Astrocyte (in vitro differentiated cells and primary cell): ENCODE results near the gene AVPR1B. TPM values are rescaled to one million over a fixed set of nuclear protein-coding genes. Genes with fewer than 3 reads are reported as not detected.

Source experiments
- DNase-seq: peaks from one replicate; pipeline ENCODE4 v3.0.0-alpha.2; 2010; ENCODE audit warnings: low read depth
- FAIRE-seq: peaks from 2 replicates; lab custom pipeline; 2011; peaks lifted over from hg19 to GRCh38; lab: Jason Lieb, UNC
- H2AFZ ChIP-seq: 2 replicates; pipeline ENCODE4 v1.6.0; 2012; ENCODE audit warnings: low read depth, low read length, inconsistent platforms
- H3K27ac ChIP-seq: 2 replicates; pipeline ENCODE4 v1.5.1; 2011; ENCODE audit warnings: low read depth, low read length, inconsistent platforms
- H3K27me3 ChIP-seq: 2 replicates; pipeline ENCODE4 v1.6.0; 2011; ENCODE audit warnings: low read length, inconsistent platforms; ENCODE audit not compliant: insufficient read depth
- H3K36me3 ChIP-seq: 2 replicates; pipeline ENCODE4 v1.5.1; 2011; ENCODE audit warnings: low read length, inconsistent platforms; ENCODE audit not compliant: insufficient read depth
- H3K4me1 ChIP-seq: 2 replicates; pipeline ENCODE4 v1.5.1; 2011; ENCODE audit warnings: low read length, inconsistent platforms; ENCODE audit not compliant: insufficient read depth
- H3K4me2 ChIP-seq: 2 replicates; pipeline ENCODE4 v1.6.0; 2012; ENCODE audit warnings: low read length, inconsistent platforms
- H3K4me3 ChIP-seq: 2 replicates; pipeline ENCODE4 v1.5.1; 2011; ENCODE audit warnings: low read depth, mild to moderate bottlenecking, low read length, inconsistent platforms; ENCODE audit not compliant: insufficient read depth
- H3K79me2 ChIP-seq: 2 replicates; pipeline ENCODE4 v1.6.0; 2012; ENCODE audit warnings: mild to moderate bottlenecking, low read length, inconsistent platforms; ENCODE audit not compliant: insufficient read depth
- H3K9ac ChIP-seq: 2 replicates; pipeline ENCODE4 v1.6.0; 2012; ENCODE audit warnings: mild to moderate bottlenecking, low read length, inconsistent platforms
- H3K9me3 ChIP-seq: 2 replicates; pipeline ENCODE4 v1.5.1; 2012; ENCODE audit warnings: low read depth, mild to moderate bottlenecking, low read length, inconsistent platforms; ENCODE audit not compliant: insufficient read depth
- H4K20me1 ChIP-seq: 2 replicates; pipeline ENCODE4 v1.6.0; 2012; ENCODE audit warnings: low read length, inconsistent platforms; ENCODE audit not compliant: insufficient read depth
- H3K27ac Mint-ChIP-seq: one replicate; pipeline ENCODE4 v1.8.0; 2021; ENCODE audit warnings: mild to moderate bottlenecking, mixed read lengths; ENCODE audit not compliant: unreplicated experiment
- H3K27me3 Mint-ChIP-seq: one replicate; pipeline ENCODE4 v1.8.0; 2021; ENCODE audit warnings: low read depth, mixed read lengths; ENCODE audit not compliant: unreplicated experiment
- H3K36me3 Mint-ChIP-seq: one replicate; pipeline ENCODE4 v1.8.0; 2021; ENCODE audit warnings: low read depth, mixed read lengths; ENCODE audit not compliant: unreplicated experiment
- H3K4me1 Mint-ChIP-seq: one replicate; pipeline ENCODE4 v1.8.0; 2021; ENCODE audit warnings: low read depth, mixed read lengths; ENCODE audit not compliant: unreplicated experiment
- H3K4me3 Mint-ChIP-seq: one replicate; pipeline ENCODE4 v1.8.0; 2021; ENCODE audit warnings: mild to moderate bottlenecking, moderate library complexity, mixed read lengths; ENCODE audit not compliant: unreplicated experiment
- H3K9me3 Mint-ChIP-seq: one replicate; pipeline ENCODE4 v1.8.0; 2021; ENCODE audit warnings: mild to moderate bottlenecking, mixed read lengths; ENCODE audit not compliant: unreplicated experiment
- EZH2 ChIP-seq: IDR thresholded peaks from 2 replicates; pipeline ENCODE4 v1.6.1; 2012; ENCODE audit warnings: mild to moderate bottlenecking, low read length, inconsistent platforms; ENCODE audit not compliant: insufficient read depth
- total RNA-seq: library from RNA; stranded (reverse); gene quantifications from 2 replicates; pipeline ENCODE4 v1.2.1, GENCODE V29; 2021
- TF ChIP-seq, protein P1 (sequence below): IDR thresholded peaks from 2 replicates; pipeline ENCODE4 v1.5.1; 2011; ENCODE audit warnings: low read depth, mild to moderate bottlenecking, inconsistent platforms, low read length, moderate library complexity; ENCODE audit not compliant: insufficient read depth

AVPR1B gene
- total RNA-seq, 1 donor from 2014 or later: not detected

DNA sequence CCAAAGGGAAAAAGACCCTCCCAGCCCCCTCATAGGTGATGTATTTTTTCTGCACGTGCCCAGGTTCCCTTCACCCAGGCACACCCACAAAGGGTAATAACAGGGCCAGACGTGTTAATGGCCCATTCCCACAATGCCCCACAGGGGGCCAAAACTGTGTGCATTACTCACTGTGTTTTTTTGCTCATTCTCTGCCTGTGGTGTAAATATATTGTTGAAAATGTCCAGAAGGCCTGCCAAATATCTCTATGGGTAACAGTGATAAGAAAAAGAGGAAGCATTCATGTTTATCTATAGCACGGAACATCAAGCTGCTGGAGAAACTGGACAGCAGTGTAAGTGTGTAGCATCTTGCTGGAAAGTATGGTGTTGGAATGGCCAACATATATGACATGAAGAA lies 42.3 kb downstream of the AVPR1B start:
- Histone ChIP-seq H3K27me3 (no peaks in the 10 kb centered on the region), H2AFZ (no peak overlapping the region), H3K79me2 (no peaks in the 10 kb centered on the region), H3K36me3 (no peaks in the 10 kb centered on the region), H3K4me1 (no peaks in the 10 kb centered on the region), H3K9me3 (no peaks in the 10 kb centered on the region), H3K4me3 (no peak overlapping the region), H3K4me2 (no peak overlapping the region), H3K9ac (no peak overlapping the region), H4K20me1 (no peaks in the 10 kb centered on the region), H3K27ac (no peak overlapping the region)
- Mint-ChIP-seq H3K27ac (no peak overlapping the region), H3K4me1 (peaks cover 3% of the 10 kb centered on the region), H3K36me3 (no peaks in the 10 kb centered on the region), H3K27me3 (peaks cover 12% of the 10 kb centered on the region), H3K4me3 (no peak overlapping the region), H3K9me3 (no peaks in the 10 kb centered on the region)
- no peak for TF ChIP-seq EZH2
- TF ChIP-seq, protein P1, sequence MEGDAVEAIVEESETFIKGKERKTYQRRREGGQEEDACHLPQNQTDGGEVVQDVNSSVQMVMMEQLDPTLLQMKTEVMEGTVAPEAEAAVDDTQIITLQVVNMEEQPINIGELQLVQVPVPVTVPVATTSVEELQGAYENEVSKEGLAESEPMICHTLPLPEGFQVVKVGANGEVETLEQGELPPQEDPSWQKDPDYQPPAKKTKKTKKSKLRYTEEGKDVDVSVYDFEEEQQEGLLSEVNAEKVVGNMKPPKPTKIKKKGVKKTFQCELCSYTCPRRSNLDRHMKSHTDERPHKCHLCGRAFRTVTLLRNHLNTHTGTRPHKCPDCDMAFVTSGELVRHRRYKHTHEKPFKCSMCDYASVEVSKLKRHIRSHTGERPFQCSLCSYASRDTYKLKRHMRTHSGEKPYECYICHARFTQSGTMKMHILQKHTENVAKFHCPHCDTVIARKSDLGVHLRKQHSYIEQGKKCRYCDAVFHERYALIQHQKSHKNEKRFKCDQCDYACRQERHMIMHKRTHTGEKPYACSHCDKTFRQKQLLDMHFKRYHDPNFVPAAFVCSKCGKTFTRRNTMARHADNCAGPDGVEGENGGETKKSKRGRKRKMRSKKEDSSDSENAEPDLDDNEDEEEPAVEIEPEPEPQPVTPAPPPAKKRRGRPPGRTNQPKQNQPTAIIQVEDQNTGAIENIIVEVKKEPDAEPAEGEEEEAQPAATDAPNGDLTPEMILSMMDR: no peak
- FAIRE-seq (no peak), DNase-seq (no peak)

DNA sequence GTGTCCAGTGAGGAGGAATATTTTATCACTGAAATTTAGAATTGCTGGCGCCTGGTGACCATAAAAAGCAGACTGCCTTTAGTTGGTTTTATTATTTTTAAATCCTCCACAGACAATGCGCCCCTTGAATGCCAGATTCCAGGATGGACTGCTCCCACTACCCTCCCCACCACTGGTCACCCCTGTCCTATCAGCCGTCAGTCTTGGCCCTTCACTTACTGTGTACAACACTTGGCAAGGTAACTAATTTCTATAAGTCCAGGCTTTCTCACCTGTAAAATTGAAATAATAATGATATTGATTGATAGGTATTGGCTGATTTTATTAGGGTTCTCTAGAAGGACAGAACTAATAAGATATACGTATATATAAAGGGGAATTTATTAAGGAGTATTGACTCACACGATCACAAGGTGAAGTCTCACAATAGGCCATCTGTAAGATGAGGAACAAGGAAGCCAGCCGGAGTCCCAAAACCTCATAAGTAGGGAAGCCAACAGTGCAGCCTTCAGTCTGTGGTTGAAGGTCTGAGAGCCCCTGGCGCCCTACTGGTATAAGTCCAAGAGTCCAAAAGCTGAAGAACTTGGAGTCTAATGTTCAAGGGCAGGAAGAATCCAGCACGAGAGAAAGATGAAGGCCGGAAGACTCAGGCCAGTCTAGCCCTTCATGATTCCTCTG lies 46.4 kb downstream of the AVPR1B start:
- Histone ChIP-seq H3K27me3 (peaks cover 14% of the 10 kb centered on the region), H3K9ac (no peak overlapping the region), H3K4me3 (no peak overlapping the region), H3K79me2 (no peaks in the 10 kb centered on the region), H3K36me3 (no peaks in the 10 kb centered on the region), H3K9me3 (no peaks in the 10 kb centered on the region), H3K27ac (no peak overlapping the region), H3K4me2 (no peak overlapping the region), H3K4me1 (no peaks in the 10 kb centered on the region), H4K20me1 (no peaks in the 10 kb centered on the region), H2AFZ (no peak overlapping the region)
- peaks cover 11% of the 10 kb centered on the region for H3K4me1 Mint-ChIP-seq
- no peak overlapping the region for H3K4me3 Mint-ChIP-seq
- no peak for FAIRE-seq
- TF ChIP-seq EZH2: no peak
- TF ChIP-seq, protein P1: no peak
- no peaks in the 10 kb centered on the region for H3K9me3 Mint-ChIP-seq
- peaks cover 30% of the 10 kb centered on the region for H3K27me3 Mint-ChIP-seq
- no peak for DNase-seq
- H3K27ac Mint-ChIP-seq: no peak overlapping the region
- no peaks in the 10 kb centered on the region for H3K36me3 Mint-ChIP-seq

DNA sequence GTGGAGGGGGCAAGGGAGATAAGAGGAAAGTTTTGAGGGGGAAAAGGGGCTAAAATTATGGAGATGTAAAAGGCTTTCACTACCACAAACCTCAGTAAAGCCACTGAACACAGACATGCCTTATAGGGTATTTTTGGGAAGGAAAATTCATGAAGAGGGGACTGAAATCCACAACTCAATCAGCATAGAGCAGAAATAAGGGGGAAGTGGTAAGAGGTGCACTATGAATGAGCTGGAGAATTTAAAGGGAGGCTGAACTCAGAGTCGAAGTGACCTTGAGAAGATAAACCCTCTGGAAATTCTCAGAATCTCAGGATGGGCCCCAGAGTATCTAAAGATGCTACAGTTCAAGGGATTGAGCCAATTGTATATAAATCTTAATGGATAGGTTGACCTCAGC lies 48.9 kb downstream of the AVPR1B start:
- peaks cover 14% of the 10 kb centered on the region for H3K27me3 ChIP-seq
- no peak overlapping the region for H3K4me3 ChIP-seq
- DNase-seq: no peak
- no peak overlapping the region for H3K4me3 Mint-ChIP-seq
- no peaks in the 10 kb centered on the region for H3K36me3 ChIP-seq
- H3K27ac Mint-ChIP-seq: no peak overlapping the region
- H3K27ac ChIP-seq: no peak overlapping the region
- H3K4me1 Mint-ChIP-seq: peaks cover 8% of the 10 kb centered on the region
- H3K79me2 ChIP-seq: no peaks in the 10 kb centered on the region
- no peaks in the 10 kb centered on the region for H3K36me3 Mint-ChIP-seq
- H2AFZ ChIP-seq: no peak overlapping the region
- no peaks in the 10 kb centered on the region for H3K9me3 Mint-ChIP-seq
- no peaks in the 10 kb centered on the region for H3K9me3 ChIP-seq
- no peak for FAIRE-seq
- TF ChIP-seq, protein P1: no peak
- no peak for TF ChIP-seq EZH2
- H4K20me1 ChIP-seq: no peaks in the 10 kb centered on the region
- H3K4me1 ChIP-seq: no peaks in the 10 kb centered on the region
- H3K4me2 ChIP-seq: no peak overlapping the region
- H3K27me3 Mint-ChIP-seq: peaks cover 26% of the 10 kb centered on the region
- no peak overlapping the region for H3K9ac ChIP-seq
